ENCODE measurements around the gene GNGT2. TPM values are rescaled to one million over a fixed set of nuclear protein-coding genes. Genes with fewer than 3 reads are reported as not detected.

GNGT2 gene
- total and polyA plus RNA-seq, 9 donors = 0.48 to 4.6 (median 1.6) TPM

DNA sequence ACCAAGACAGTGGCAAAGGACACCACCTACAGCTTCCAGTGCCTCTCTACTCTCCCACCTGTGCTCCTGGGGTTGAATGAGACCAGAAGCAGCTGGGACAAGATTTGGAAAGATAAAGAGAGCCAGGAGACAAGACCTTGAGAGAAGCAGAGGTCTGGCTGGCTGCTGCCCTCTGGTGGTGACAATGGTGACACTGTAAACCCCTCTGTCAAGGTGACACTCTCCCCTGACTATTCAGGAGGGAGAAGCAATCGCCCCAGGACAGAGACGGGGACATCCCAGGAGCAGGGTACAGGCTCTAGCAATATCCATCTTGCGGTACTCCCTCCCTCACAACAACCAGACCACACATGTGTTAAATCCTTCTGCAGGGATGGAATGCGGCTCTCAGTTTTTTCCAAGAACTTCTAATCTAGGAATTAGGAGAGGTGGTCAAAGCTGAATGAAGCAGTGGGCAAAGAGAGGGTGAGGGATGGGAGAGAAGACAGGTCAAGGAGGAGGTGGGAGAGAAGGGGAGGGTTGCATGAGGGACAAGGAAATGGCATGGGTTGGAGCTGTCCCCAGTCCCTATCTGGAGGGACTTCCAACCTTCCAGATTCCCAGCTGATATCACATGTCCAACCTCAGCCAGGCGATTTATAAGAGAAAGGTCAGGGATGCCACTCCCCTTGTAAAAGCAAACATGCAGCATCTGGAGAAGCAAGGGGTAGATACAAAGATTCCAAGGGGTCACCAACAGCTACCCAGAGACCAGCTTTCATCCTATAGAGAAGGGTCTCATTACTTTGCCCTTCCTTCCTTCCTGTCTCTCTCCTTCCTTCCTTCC is 17.3 kb upstream of the GNGT2 start:
- peaks cover 3% of the 10 kb centered on the region for H3K4me1 ChIP-seq (ENCODE audit: insufficient read depth)
- peaks cover 2% of the 10 kb centered on the region for H3K27me3 ChIP-seq
- 5 to 10% (median 9%) methylated on average over 5 of the region's 5 CpGs for WGBS, 3 donors
- no peaks in the 10 kb centered on the region for H3K9me3 ChIP-seq
- intact Hi-C loops (cut with DNase I) = loop anchor here in 1 of 4 donors (10.0 kb wide), 1 partner anchor 53 kb away; no protein-coding TSS in a partner anchor
- H3K4me3 ChIP-seq = no peak overlapping the region
- peak in 4 of 5 donors; percentile 51 to 69 (median 66) for DNase-seq
- H3K27ac ChIP-seq = no peak overlapping the region
- TF ChIP-seq EP300 (IDR thresholded peaks at IDR 0.05) = no peak
- TF ChIP-seq, protein P1, sequence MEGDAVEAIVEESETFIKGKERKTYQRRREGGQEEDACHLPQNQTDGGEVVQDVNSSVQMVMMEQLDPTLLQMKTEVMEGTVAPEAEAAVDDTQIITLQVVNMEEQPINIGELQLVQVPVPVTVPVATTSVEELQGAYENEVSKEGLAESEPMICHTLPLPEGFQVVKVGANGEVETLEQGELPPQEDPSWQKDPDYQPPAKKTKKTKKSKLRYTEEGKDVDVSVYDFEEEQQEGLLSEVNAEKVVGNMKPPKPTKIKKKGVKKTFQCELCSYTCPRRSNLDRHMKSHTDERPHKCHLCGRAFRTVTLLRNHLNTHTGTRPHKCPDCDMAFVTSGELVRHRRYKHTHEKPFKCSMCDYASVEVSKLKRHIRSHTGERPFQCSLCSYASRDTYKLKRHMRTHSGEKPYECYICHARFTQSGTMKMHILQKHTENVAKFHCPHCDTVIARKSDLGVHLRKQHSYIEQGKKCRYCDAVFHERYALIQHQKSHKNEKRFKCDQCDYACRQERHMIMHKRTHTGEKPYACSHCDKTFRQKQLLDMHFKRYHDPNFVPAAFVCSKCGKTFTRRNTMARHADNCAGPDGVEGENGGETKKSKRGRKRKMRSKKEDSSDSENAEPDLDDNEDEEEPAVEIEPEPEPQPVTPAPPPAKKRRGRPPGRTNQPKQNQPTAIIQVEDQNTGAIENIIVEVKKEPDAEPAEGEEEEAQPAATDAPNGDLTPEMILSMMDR (IDR thresholded peaks at IDR 0.05) = peak; percentile 42 to 52 (median 48)
- H3K36me3 ChIP-seq = no peaks in the 10 kb centered on the region

DNA sequence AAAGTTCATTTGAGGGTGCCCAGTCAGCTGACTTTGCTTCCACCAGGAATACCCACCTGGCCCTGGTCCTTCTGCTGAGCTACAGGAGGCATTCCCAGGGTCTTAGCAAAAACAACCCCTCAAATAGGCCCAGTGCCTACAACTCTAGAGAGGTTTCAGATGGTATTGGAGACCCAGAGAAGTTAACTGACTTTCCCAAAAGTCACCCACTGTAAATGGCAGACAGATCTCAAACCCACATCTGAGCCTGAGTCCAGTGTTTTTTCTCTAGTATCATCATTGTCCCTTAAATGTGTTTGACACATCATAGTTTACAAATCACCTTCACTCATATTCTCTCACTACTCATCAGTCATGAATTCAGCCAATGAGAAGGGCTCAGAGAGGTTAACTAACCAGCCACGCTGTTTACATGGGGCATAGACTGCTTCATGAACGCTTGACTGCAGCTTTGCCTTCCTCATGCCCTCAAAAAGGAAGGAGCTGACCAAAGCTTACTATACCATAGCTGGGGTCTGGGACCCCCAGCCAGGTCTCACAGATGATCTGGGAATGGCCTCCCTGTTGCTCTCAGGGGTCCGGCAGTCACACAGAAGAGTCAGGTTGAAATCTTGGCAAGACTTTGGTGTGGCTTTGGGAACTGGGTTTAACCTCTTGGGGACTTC is 16.5 kb upstream of the GNGT2 start:
- TF ChIP-seq POLR2A (IDR thresholded peaks at IDR 0.05) = no peak
- TF ChIP-seq EP300 (IDR thresholded peaks at IDR 0.05) = no peak
- TF ChIP-seq, protein P1 (IDR thresholded peaks at IDR 0.05) = no peak
- intact Hi-C loops (cut with DNase I) = loop anchor here in 1 of 4 donors (10.0 kb wide), 1 partner anchor 52 kb away; no protein-coding TSS in a partner anchor
- H3K27ac ChIP-seq = no peak overlapping the region
- H3K4me3 ChIP-seq = no peak overlapping the region
- H3K36me3 ChIP-seq = no peaks in the 10 kb centered on the region
- peaks cover 2% of the 10 kb centered on the region for H3K27me3 ChIP-seq
- H3K4me1 ChIP-seq (ENCODE audit: insufficient read depth) = peaks cover 3% of the 10 kb centered on the region
- 26 to 60% (median 48%) methylated on average over 3 of the region's 3 CpGs for WGBS, 3 donors
- no peak for DNase-seq
- H3K9me3 ChIP-seq = no peaks in the 10 kb centered on the region

DNA sequence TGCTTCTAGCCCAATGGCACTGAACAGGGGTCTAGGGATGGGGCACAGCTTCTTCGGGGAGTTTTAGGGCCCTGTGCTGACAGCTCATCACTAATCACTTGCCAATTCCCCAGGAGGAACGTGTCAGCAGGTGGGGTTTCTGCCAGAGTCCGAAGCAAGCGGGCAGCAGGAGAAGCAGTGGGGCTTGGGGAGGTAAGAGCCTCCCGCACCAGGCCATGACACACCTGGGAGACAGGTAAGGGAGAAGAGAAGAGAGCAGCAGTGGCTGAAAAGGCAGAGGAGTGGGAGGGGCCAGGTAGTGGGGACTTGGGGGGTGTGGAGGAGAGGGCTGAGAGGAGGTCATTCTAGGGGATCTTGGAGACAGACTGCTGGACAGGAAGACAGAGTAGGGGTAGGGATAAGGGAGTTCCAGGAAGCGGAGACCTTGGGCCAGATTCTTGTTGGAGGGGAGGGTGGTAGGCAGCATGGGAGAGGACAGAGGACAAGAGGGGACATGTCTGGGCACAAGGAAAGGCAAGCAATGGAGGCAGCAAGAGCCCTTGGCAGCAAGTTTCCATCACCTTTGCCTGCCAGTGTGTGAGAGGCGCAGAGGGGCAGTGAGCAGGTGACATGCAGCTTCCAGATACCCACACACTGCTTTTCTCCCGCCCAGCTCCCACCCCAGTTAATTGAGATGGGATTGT is 15.3 kb upstream of the GNGT2 start:
- TF ChIP-seq, protein P1 (IDR thresholded peaks at IDR 0.05) = no peak
- TF ChIP-seq POLR2A (IDR thresholded peaks at IDR 0.05) = no peak
- no peak for TF ChIP-seq EP300 (IDR thresholded peaks at IDR 0.05)
- WGBS, 3 donors = 64 to 67% (median 66%) methylated on average over 8 of the region's 8 CpGs
- peaks cover 3% of the 10 kb centered on the region for H3K4me1 ChIP-seq (ENCODE audit: insufficient read depth)
- H3K9me3 ChIP-seq = no peaks in the 10 kb centered on the region
- no peaks in the 10 kb centered on the region for H3K36me3 ChIP-seq
- peaks cover 2% of the 10 kb centered on the region for H3K27me3 ChIP-seq
- H3K4me3 ChIP-seq = no peak overlapping the region
- intact Hi-C loops (cut with DNase I) = loop anchor here in 1 of 4 donors (10.0 kb wide), 1 partner anchor 51 kb away; no protein-coding TSS in a partner anchor
- DNase-seq = no peak
- H3K27ac ChIP-seq = no peak overlapping the region

DNA sequence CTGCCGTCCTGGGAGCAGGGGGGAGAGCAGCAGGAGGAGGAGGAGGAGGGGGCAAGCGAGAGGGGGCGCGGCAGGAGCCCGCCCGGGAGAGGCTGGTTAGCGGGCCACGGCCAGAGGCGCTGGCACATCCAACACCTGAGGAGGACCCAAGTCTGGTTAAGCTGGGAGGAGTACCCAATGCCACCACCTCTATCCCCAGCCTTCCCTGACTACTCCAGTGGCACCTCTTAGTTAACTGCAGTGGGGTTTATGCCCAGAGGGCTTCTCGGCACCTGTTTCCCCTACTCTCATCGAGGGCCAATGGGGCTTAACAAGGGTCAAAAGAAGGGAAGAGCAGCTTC is 14.6 kb upstream of the GNGT2 start:
- H3K9me3 ChIP-seq = no peaks in the 10 kb centered on the region
- H3K4me3 ChIP-seq = no peak overlapping the region
- no peaks in the 10 kb centered on the region for H3K36me3 ChIP-seq
- H3K27me3 ChIP-seq = peaks cover 2% of the 10 kb centered on the region
- DNase-seq = no peak
- 14 to 51% (median 16%) methylated on average over 3 to 11 of the region's 11 CpGs for WGBS, 3 donors
- intact Hi-C loops (cut with DNase I) = loop anchor here in 1 of 4 donors (10.0 kb wide), 1 partner anchor 50 kb away; no protein-coding TSS in a partner anchor
- H3K27ac ChIP-seq = no peak overlapping the region
- TF ChIP-seq EP300 (IDR thresholded peaks at IDR 0.05) = no peak
- TF ChIP-seq, protein P1 (IDR thresholded peaks at IDR 0.05) = no peak
- no peak for TF ChIP-seq POLR2A (IDR thresholded peaks at IDR 0.05)
- H3K4me1 ChIP-seq (ENCODE audit: insufficient read depth) = peaks cover 3% of the 10 kb centered on the region
